ENCODE data around the gene PABPN1. TPM values are rescaled to one million over a fixed set of nuclear protein-coding genes. Genes with fewer than 3 reads are reported as not detected.

The PABPN1 gene
- total RNA-seq, 1 experiment from 2014 or later: 184 TPM

DNA sequence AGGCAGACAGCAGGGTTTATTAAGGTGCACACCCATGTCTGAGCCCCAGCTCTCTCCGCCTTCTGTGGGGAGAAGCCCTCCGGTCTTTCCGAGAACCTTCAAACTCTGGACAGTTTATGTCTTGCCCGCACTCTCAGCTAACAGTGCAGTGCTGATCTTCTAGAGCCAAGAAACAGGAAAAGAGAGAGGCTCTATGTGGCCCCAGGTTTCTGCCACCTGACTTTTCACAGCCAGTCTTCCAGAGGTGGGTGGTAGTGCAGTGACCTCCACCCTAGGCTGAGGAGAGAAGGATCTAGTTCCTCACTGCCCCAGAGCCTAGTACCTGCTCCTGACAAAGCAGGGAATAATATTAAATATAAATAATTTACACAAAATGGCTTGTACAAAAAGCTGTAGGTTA lies 35.4 kb downstream of the PABPN1 start:
- BruUV-seq (replicated peaks): no TSS peak
- ChIA-PET CTCF (interaction anchor here (0.6 kb wide), 1 partner anchor 205 kb away, joined by 4 read pairs; no protein-coding TSS in a partner anchor), RAD21 (ENCODE audit: low non-redundant PET in 1 of 2, low total read pairs in 2 of 2, uncharacterized antibody in 2 of 2, unreplicated experiment in 2 of 2) (no interaction called here)

More for the DNA sequence above, 35.4 kb downstream of the PABPN1 start:
- Histone ChIP-seq H3K27ac (ENCODE audit: low read depth, low read length) (no peak overlapping the region), H3K79me2 (ENCODE audit: insufficient read depth, low read length) (no peaks in the 10 kb centered on the region), H3K9ac (ENCODE audit: low read length) (no peak overlapping the region), H3K4me1 (ENCODE audit: control insufficient read depth in 1 of 2, insufficient read depth in 2 of 2, low read length in 2 of 2) (0 out of 4 replicates have a peak, but pooled peaks cover 0 to 2% of the 10 kb centered on the region in 2 experiments), H3K36me3 (ENCODE audit: control insufficient read depth in 1 of 2, insufficient read depth in 2 of 2, low read length in 2 of 2) (no peaks in the 10 kb centered on the region), H3K9me2 (ENCODE audit: insufficient read depth) (no peaks in the 10 kb centered on the region), H3K4me2 (ENCODE audit: low read length) (no peak overlapping the region), H3K9me3 (ENCODE audit: control insufficient read depth in 1 of 2, insufficient read depth in 1 of 2, low read depth in 1 of 2, low read length in 2 of 2) (no peaks in the 10 kb centered on the region), H4K20me1 (ENCODE audit: insufficient read depth) (no peaks in the 10 kb centered on the region), H3K27me3 (ENCODE audit: insufficient read depth, low read length) (no peaks in the 10 kb centered on the region), H2AFZ (ENCODE audit: low read depth, low read length, poor library complexity, severe bottlenecking) (no peak overlapping the region), H3K4me3 (replicated peaks in 1 of 2; ENCODE audit: low read depth in 1 of 2, low read length in 2 of 2) (no peak overlapping the region)
- POLR2A ChIA-PET: no interaction called here
- ATAC-seq (no peak), DNase-seq (ENCODE audit: low read depth, low spot score) (no peak)
- intact Hi-C loops (cut with micrococcal nuclease): no loop called here
- no peak for TF ChIP-seq ELF1 (IDR thresholded peaks at IDR 0.05; ENCODE audit: borderline replicate concordance, low read depth)
- no peak for TF ChIP-seq EGR1 (IDR thresholded peaks at IDR 0.05; ENCODE audit: low read depth)
- TF ChIP-seq SP1 (IDR thresholded peaks at IDR 0.05; ENCODE audit: low read depth): no peak
- TF ChIP-seq, protein P1, sequence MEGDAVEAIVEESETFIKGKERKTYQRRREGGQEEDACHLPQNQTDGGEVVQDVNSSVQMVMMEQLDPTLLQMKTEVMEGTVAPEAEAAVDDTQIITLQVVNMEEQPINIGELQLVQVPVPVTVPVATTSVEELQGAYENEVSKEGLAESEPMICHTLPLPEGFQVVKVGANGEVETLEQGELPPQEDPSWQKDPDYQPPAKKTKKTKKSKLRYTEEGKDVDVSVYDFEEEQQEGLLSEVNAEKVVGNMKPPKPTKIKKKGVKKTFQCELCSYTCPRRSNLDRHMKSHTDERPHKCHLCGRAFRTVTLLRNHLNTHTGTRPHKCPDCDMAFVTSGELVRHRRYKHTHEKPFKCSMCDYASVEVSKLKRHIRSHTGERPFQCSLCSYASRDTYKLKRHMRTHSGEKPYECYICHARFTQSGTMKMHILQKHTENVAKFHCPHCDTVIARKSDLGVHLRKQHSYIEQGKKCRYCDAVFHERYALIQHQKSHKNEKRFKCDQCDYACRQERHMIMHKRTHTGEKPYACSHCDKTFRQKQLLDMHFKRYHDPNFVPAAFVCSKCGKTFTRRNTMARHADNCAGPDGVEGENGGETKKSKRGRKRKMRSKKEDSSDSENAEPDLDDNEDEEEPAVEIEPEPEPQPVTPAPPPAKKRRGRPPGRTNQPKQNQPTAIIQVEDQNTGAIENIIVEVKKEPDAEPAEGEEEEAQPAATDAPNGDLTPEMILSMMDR (IDR thresholded peaks at IDR 0.05 in 2 of 3, conservative IDR thresholded peaks at IDR 0.05 in 1 of 3; ENCODE audit: borderline replicate concordance in 1 of 3, insufficient read depth in 1 of 3, low read depth in 2 of 3, low read length in 2 of 3): no peak
- no peak for TF ChIP-seq TCF7L2 (IDR thresholded peaks at IDR 0.05; ENCODE audit: borderline replicate concordance, extremely low read depth, insufficient read depth, insufficient read length)
- no peak for TF ChIP-seq YY1 (IDR thresholded peaks at IDR 0.05; ENCODE audit: extremely low read depth, insufficient replicate concordance, low read depth, low read length)
- no peak for TF ChIP-seq ZFX (IDR thresholded peaks at IDR 0.05)
- no peak for TF ChIP-seq CEBPB (IDR thresholded peaks at IDR 0.05; ENCODE audit: low read depth)
- TF ChIP-seq FOSL1 (IDR thresholded peaks at IDR 0.05; ENCODE audit: low read depth): no peak
- TF ChIP-seq MAX (IDR thresholded peaks at IDR 0.05): no peak
- TF ChIP-seq ATF3 (IDR thresholded peaks at IDR 0.05): no peak
- TF ChIP-seq ZNF274 (IDR thresholded peaks at IDR 0.05; ENCODE audit: low read depth, low read length): no peak
- TF ChIP-seq POLR2A (IDR thresholded peaks at IDR 0.05; ENCODE audit: borderline replicate concordance, extremely low read depth, insufficient read depth, insufficient read length): no peak
